Body of pancreas (tissue), 4 donors: ENCODE data around the gene MICAL2.

Source experiments
- POLR2A ChIP-seq, 3 donors: fragments of 450-650 bp; IDR thresholded peaks; one replicate each; pipeline ENCODE4 v1.6.1; 2016; ENCODE audit warnings: antibody characterized with exemption in 3 of 3, mild to moderate bottlenecking in 2 of 3
- TF ChIP-seq, protein P1 (sequence below), 7 experiments: fragments of 450-650 bp in 4 of 7; fragments of 200-600 bp in 3 of 7; sonication (generic) in 3 of 7; IDR thresholded peaks; one replicate each; pipeline ENCODE4 v1.5.1; 2016 to 2019; ENCODE audit warnings: antibody characterized with exemption in 7 of 7

DNA sequence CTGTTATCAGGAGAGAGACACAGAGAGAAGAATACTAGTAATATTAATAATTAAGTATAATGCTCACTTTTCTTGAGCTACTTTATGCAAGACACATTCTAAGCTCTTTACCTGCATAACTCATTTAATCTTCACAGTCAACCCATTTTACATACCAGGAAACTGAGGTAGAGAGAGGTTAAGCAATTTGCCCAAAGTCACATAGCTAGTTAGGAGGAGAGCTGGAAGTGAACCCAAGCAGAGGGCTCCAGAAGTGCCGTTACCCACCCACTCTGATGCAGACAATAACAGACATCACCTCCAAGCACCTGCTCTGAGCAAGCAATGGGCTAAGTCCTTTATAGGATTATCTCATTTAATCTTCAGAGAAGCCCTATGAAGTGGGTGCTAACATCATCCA is 24.8 kb downstream of the MICAL2 start:
- TF ChIP-seq, protein P1, sequence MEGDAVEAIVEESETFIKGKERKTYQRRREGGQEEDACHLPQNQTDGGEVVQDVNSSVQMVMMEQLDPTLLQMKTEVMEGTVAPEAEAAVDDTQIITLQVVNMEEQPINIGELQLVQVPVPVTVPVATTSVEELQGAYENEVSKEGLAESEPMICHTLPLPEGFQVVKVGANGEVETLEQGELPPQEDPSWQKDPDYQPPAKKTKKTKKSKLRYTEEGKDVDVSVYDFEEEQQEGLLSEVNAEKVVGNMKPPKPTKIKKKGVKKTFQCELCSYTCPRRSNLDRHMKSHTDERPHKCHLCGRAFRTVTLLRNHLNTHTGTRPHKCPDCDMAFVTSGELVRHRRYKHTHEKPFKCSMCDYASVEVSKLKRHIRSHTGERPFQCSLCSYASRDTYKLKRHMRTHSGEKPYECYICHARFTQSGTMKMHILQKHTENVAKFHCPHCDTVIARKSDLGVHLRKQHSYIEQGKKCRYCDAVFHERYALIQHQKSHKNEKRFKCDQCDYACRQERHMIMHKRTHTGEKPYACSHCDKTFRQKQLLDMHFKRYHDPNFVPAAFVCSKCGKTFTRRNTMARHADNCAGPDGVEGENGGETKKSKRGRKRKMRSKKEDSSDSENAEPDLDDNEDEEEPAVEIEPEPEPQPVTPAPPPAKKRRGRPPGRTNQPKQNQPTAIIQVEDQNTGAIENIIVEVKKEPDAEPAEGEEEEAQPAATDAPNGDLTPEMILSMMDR (IDR thresholded peaks at IDR 0.05), result no peak
- no peak for TF ChIP-seq POLR2A (IDR thresholded peaks at IDR 0.05)
